ENCODE results near the gene TMEM63A. TPM values are rescaled to one million over a fixed set of nuclear protein-coding genes. Genes with fewer than 3 reads are reported as not detected.

The TMEM63A gene
- total RNA-seq, 4 donors from 2014 or later = 6.3 to 19.5 (median 10.6) TPM

DNA sequence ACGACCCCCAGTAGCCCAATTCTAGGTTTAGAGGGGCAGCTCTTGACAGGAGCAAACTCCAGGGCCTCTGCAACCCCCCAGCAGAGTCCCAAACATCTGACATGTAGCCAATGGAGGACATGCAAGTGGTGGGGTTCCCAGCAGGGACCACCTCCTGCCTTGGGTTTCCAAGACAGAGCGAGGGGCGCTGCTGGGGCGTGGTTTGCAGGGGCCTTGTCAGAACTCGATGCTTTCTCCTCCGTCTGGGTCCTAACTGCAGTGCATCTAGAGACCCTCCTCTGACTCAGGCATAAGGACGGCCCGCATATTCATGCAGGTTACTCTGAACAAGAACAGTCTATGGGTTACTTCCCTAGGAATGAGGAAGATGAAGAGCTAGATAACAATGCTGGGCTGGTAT, 55.1 kb downstream of the TMEM63A start:
- no peak overlapping the region for H3K4me3 ChIP-seq
- TF ChIP-seq, protein P1, sequence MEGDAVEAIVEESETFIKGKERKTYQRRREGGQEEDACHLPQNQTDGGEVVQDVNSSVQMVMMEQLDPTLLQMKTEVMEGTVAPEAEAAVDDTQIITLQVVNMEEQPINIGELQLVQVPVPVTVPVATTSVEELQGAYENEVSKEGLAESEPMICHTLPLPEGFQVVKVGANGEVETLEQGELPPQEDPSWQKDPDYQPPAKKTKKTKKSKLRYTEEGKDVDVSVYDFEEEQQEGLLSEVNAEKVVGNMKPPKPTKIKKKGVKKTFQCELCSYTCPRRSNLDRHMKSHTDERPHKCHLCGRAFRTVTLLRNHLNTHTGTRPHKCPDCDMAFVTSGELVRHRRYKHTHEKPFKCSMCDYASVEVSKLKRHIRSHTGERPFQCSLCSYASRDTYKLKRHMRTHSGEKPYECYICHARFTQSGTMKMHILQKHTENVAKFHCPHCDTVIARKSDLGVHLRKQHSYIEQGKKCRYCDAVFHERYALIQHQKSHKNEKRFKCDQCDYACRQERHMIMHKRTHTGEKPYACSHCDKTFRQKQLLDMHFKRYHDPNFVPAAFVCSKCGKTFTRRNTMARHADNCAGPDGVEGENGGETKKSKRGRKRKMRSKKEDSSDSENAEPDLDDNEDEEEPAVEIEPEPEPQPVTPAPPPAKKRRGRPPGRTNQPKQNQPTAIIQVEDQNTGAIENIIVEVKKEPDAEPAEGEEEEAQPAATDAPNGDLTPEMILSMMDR (IDR thresholded peaks at IDR 0.05 in 4 of 5, conservative IDR thresholded peaks at IDR 0.05 in 1 of 5) = no peak
- no peak for TF ChIP-seq POLR2A (IDR thresholded peaks at IDR 0.05)
- peaks cover 46 to 55% of the 10 kb centered on the region in 2 donors for H3K4me1 ChIP-seq
- H3K27ac ChIP-seq = peak overlapping the region in 1 of 4 donors; percentile 67
- in situ Hi-C loops (cut with MboI; ENCODE audit: low sequenced_read_pairs in 4 of 4) = no loop called here
- H3K9me3 ChIP-seq = no peaks in the 10 kb centered on the region
- peak in 1 of 2 donors; percentile 6 for DNase-seq
- peaks cover 3 to 21% of the 10 kb centered on the region in 2 donors for H3K36me3 ChIP-seq
- intact Hi-C loops (cut with DNase I; ENCODE audit: low total_unique reads) = no loop called here
- ATAC-seq = no peak
- H3K27me3 ChIP-seq = no peaks in the 10 kb centered on the region

DNA sequence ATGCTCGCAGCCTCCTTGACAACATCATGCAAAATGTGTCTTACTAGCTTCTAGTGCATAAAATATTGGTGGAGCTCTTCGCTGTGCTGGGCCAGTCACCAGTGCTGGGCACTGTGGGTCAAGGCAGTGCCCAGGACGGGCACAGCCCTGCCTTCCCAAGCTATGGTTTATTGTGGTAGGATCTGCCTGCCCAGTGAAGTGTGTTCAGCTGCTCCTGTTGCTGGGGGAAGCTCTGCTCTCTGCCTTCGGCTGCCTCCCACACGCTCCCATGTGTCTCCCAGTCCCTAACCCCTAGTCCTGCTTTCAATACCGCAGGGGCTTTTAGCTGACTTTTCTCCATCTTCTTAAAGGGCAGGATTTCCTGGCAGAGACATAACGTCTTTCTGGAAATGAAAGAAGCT, 56.6 kb downstream of the TMEM63A start:
- in situ Hi-C loops (cut with MboI; ENCODE audit: low sequenced_read_pairs in 4 of 4) (no loop called here), intact Hi-C loops (cut with DNase I; ENCODE audit: low total_unique reads) (no loop called here)
- Histone ChIP-seq H3K9me3 (no peaks in the 10 kb centered on the region), H3K27me3 (no peaks in the 10 kb centered on the region), H3K27ac (peak overlapping the region in 3 of 4 donors; percentile 29 to 67 (median 49)), H3K4me1 (peaks cover 52 to 66% of the 10 kb centered on the region in 2 donors), H3K36me3 (peaks cover 0 to 7% of the 10 kb centered on the region in 2 donors), H3K4me3 (no peak overlapping the region)
- TF ChIP-seq, protein P1 (IDR thresholded peaks at IDR 0.05 in 4 of 5, conservative IDR thresholded peaks at IDR 0.05 in 1 of 5) = no peak
- no peak for TF ChIP-seq POLR2A (IDR thresholded peaks at IDR 0.05)
- no peak for ATAC-seq
- DNase-seq = peak in 1 of 2 donors; percentile 8

DNA sequence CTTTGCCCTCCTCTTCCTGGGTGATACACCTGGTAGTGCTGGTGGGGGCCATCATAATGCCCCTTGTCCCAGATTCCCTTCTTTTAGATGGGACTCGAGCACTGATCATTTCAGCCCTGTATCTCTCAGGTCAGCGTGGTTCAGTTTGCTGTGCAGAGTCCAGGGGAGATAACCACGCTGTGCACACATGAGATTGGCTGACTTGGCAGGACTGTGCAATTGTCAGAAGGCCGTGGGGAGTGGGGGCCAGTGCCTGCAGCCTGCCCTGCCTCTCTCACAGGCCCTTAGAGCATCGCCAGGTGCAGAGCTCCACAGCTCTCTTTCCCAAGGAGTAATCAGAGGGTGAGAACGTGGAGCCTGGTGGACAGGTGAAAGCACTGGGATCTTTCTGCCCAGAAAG, 57.1 kb downstream of the TMEM63A start:
- no peaks in the 10 kb centered on the region for H3K9me3 ChIP-seq
- H3K27ac ChIP-seq = peak overlapping the region in 2 of 4 donors; percentile 49 to 67
- H3K4me3 ChIP-seq = no peak overlapping the region
- no peak for DNase-seq
- peaks cover 0 to 7% of the 10 kb centered on the region in 2 donors for H3K36me3 ChIP-seq
- H3K4me1 ChIP-seq = peaks cover 55 to 70% of the 10 kb centered on the region in 2 donors
- H3K27me3 ChIP-seq = no peaks in the 10 kb centered on the region
- ATAC-seq = no peak
- intact Hi-C loops (cut with DNase I; ENCODE audit: low total_unique reads) (no loop called here), in situ Hi-C loops (cut with MboI; ENCODE audit: low sequenced_read_pairs in 4 of 4) (no loop called here)
- TF ChIP-seq POLR2A (IDR thresholded peaks at IDR 0.05) = no peak
- TF ChIP-seq, protein P1 (IDR thresholded peaks at IDR 0.05 in 4 of 5, conservative IDR thresholded peaks at IDR 0.05 in 1 of 5) = no peak

DNA sequence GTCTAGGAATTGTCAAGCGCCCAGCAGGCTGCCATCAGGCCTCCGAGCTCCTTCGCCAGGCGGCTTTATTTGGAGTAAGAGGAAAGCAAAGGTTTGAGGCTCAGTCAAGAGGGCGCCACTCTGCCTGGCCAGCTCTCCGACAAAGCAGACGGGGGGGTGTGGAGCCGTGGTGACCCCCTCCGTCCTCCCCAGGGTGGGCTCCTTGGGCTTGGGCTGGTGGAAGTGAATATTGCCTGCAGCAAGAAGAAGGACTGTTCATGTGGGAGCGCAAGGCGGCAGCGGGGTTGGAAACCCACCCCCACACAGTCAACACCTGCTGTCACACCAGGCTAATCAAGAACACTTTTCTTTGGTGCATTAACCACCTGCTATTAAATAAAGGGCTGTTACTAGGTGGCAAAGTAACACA, 57.6 kb downstream of the TMEM63A start:
- TF ChIP-seq, protein P1 (IDR thresholded peaks at IDR 0.05 in 4 of 5, conservative IDR thresholded peaks at IDR 0.05 in 1 of 5) = no peak
- TF ChIP-seq POLR2A (IDR thresholded peaks at IDR 0.05) = no peak
- peak in 1 of 2 donors; percentile 15 for DNase-seq
- in situ Hi-C loops (cut with MboI; ENCODE audit: low sequenced_read_pairs in 4 of 4) = no loop called here
- peak overlapping the region in 2 of 4 donors; percentile 47 to 67 for H3K27ac ChIP-seq
- intact Hi-C loops (cut with DNase I; ENCODE audit: low total_unique reads) = no loop called here
- ATAC-seq = no peak
- peaks cover 0 to 5% of the 10 kb centered on the region in 2 donors for H3K36me3 ChIP-seq
- H3K27me3 ChIP-seq = no peaks in the 10 kb centered on the region
- H3K4me1 ChIP-seq = peaks cover 60 to 76% of the 10 kb centered on the region in 2 donors
- H3K4me3 ChIP-seq = no peak overlapping the region
- no peaks in the 10 kb centered on the region for H3K9me3 ChIP-seq

DNA sequence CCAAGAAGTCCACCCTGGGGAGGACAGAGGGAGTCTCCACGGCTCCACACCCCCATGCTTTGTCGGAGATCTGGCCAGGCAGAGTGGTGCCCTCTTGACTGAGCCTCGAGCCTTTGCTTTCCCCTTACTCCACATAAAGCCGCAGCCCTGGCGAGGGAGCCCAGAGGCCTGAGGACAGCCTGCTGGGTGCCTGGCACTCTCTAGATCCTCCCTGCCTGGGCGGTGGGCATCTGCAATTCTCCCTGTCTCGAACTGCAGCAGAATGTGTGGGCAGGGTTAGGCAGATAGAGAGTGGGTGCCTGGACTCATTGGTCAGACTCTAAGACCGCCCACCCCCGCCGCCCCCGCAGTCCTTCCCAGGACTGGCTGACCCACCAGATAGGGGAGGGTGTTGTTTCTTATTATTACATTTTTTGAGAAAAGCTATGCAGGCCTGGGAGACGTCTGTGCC, 58.3 kb downstream of the TMEM63A start:
- no peaks in the 10 kb centered on the region for H3K36me3 ChIP-seq
- no peak for TF ChIP-seq POLR2A (IDR thresholded peaks at IDR 0.05)
- intact Hi-C loops (cut with DNase I; ENCODE audit: low total_unique reads) = no loop called here
- in situ Hi-C loops (cut with MboI; ENCODE audit: low sequenced_read_pairs in 4 of 4) = no loop called here
- H3K27ac ChIP-seq = peak overlapping the region in 2 of 4 donors; percentile 47 to 67
- peaks cover 65 to 81% of the 10 kb centered on the region in 2 donors for H3K4me1 ChIP-seq
- no peaks in the 10 kb centered on the region for H3K27me3 ChIP-seq
- no peak overlapping the region for H3K4me3 ChIP-seq
- no peaks in the 10 kb centered on the region for H3K9me3 ChIP-seq
- peak in 1 of 2 donors; percentile 10 for DNase-seq
- ATAC-seq = no peak
